Lower lobe of right lung (tissue), 2 donors: ENCODE measurements around the gene ARHGEF9. TPM values are rescaled to one million over a fixed set of nuclear protein-coding genes. Genes with fewer than 3 reads are reported as not detected.
A peak's percentile ranks its signal among the peaks of the same experiment; 100 is the strongest.
"Not testable (repeated sequence)": the region's sequence is repeated elsewhere in the genome, so short reads cannot be mapped to it uniquely, and the experiment has no call there.

Source experiments
- ATAC-seq, 2 donors: fragments of 200-7000 bp; cut with Tn5 transposase; one replicate each; pipeline ENCODE4 v1.9.1; 2020 to 2022; ENCODE audit warnings: mild to moderate bottlenecking in 2 of 2, moderate library complexity in 2 of 2
- DNase-seq: peaks from one replicate; pipeline ENCODE4 v3.0.0-alpha.2; 2020
- H3K27ac ChIP-seq: fragments of 200-600 bp; one replicate; pipeline ENCODE4 v1.8.0; 2022
- H3K27me3 ChIP-seq: fragments of 200-600 bp; one replicate; pipeline ENCODE4 v1.8.0; 2022; ENCODE audit warnings: low read depth
- H3K36me3 ChIP-seq: fragments of 200-600 bp; one replicate; pipeline ENCODE4 v1.8.0; 2022; ENCODE audit warnings: mild to moderate bottlenecking
- H3K4me1 ChIP-seq: fragments of 200-600 bp; one replicate; pipeline ENCODE4 v1.8.0; 2022
- H3K4me3 ChIP-seq: fragments of 200-600 bp; one replicate; pipeline ENCODE4 v1.8.0; 2022; ENCODE audit warnings: mild to moderate bottlenecking
- H3K9me3 ChIP-seq: fragments of 200-600 bp; one replicate; pipeline ENCODE4 v1.8.0; 2022
- intact Hi-C: fragments of 100-400 bp; cut with DNase I; formaldehyde crosslinking; loops from one replicate; pipeline ENCODE4 v1.11.0; 2022
- total RNA-seq: library from RNA; stranded (reverse); fragmentation: NEBNext Ultra II Directional; extraction: Animal tissue kit (Norgen Biotek cat#: 25700); gene quantifications from one replicate; pipeline ENCODE4 v1.2.1, GENCODE V29; 2021
- TF ChIP-seq, protein P1 (sequence below): fragments of 200-600 bp; IDR thresholded peaks from one replicate; pipeline ENCODE4 v1.8.0; 2022; ENCODE audit warnings: antibody characterized with exemption, mild to moderate bottlenecking
- donor health status: DM: no; HTN: yes; CAD: no; lungs with severe emphysema.

The ARHGEF9 gene
- total RNA-seq, 1 donor from 2014 or later: 20.8 TPM

DNA sequence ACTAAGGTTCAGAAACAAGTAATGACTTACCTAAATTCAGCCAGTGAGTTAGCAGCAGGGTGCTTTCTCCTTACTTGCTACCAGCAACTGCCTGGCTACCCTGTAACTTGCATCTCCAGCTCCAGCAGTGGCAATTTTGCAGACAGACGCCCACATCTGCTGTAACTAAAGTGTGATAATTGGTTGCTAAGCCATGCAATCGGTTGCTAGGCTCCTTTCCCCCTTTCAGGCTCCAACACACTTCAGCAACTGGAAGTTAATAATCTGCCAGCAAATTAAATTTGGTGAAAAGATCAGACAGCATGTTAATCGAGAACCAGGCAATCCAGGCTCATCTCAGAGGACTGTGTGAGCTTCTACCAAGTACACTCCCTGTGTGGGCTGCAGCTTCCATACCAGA lies 24.2 kb upstream of the ARHGEF9 start:
- no peak for ATAC-seq
- Histone ChIP-seq H3K4me1 (no peaks in the 10 kb centered on the region), H3K36me3 (no peaks in the 10 kb centered on the region), H3K4me3 (no peak overlapping the region), H3K27me3 (no peaks in the 10 kb centered on the region), H3K9me3 (no peaks in the 10 kb centered on the region), H3K27ac (no peak overlapping the region)
- TF ChIP-seq, protein P1, sequence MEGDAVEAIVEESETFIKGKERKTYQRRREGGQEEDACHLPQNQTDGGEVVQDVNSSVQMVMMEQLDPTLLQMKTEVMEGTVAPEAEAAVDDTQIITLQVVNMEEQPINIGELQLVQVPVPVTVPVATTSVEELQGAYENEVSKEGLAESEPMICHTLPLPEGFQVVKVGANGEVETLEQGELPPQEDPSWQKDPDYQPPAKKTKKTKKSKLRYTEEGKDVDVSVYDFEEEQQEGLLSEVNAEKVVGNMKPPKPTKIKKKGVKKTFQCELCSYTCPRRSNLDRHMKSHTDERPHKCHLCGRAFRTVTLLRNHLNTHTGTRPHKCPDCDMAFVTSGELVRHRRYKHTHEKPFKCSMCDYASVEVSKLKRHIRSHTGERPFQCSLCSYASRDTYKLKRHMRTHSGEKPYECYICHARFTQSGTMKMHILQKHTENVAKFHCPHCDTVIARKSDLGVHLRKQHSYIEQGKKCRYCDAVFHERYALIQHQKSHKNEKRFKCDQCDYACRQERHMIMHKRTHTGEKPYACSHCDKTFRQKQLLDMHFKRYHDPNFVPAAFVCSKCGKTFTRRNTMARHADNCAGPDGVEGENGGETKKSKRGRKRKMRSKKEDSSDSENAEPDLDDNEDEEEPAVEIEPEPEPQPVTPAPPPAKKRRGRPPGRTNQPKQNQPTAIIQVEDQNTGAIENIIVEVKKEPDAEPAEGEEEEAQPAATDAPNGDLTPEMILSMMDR: no peak
- intact Hi-C loops: no loop called here
- DNase-seq: no peak

DNA sequence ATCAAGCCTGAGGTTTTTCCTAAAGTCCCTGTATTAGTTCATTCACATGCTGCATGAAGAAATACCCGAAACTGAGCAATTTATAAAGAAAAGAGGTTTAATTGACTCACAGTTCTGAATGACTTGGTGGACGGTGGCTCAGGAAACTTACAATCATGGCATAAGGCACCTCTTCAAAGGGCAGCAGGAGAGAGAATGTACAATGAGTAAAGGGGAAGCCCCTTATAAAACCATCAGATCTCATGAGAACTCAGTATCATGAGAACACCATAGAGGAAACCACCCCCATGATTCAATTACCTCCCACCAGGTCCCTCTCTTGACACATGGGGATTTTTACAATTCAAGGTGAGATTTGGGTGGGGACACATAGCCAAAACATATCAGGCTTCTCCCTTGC lies 10.4 kb upstream of the ARHGEF9 start:
- H3K27ac ChIP-seq, intact Hi-C loops, H3K9me3 ChIP-seq, DNase-seq, H3K4me1 ChIP-seq, H3K4me3 ChIP-seq, H3K36me3 ChIP-seq, H3K27me3 ChIP-seq, ATAC-seq: not testable (repeated sequence)

DNA sequence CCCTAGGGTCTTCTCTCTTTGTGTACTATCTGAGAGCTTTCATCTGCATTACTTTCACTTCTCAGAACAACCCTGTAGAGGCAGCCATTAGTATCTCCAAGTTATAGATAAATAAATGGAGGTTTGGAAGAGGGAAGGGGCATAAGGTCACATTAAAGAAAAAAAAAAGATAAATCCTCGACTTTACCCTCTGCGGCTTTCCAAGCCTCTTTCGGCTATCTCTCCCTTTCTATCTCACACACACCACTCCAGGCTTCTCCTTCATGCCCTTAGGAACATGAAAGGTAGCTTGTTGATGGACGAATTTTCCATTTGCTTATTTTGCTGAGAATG lies 660 bp upstream of the ARHGEF9 start:
- Histone ChIP-seq H3K27me3 (no peaks in the 10 kb centered on the region), H3K4me1 (no peaks in the 10 kb centered on the region), H3K36me3 (no peaks in the 10 kb centered on the region), H3K9me3 (no peaks in the 10 kb centered on the region), H3K4me3 (peak overlapping the region; percentile 45), H3K27ac (no peak overlapping the region)
- DNase-seq: no peak
- no peak for ATAC-seq
- intact Hi-C loops: no loop called here
- TF ChIP-seq, protein P1: no peak

DNA sequence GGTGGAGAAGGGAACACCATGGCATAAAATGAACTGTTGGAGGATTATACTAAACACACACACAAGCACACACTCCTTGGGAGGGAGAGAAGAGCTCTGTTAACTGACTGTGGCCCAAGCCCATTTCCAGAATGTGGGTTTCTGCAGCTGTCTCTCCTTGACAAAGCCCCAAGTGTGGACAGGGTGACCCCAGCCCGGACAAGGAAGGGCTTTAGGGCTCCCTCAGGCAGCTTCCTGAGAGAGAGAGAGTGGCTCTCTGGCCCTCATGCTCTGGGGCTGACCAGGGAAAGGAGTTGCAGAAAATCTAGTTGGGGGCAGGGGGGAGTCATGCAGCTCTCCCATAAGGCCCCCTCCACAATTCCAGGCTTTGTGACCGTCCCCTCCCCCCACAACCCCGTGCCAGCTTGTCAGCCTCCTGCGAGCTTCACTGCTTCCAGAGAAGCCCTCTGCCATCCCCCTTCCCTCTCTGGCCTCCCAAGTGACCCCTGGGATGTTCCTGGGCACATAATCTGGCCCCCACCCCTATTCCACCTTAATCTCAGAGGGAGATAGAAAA lies 590 bp downstream of the ARHGEF9 start:
- Histone ChIP-seq H3K36me3 (no peaks in the 10 kb centered on the region), H3K27me3 (no peaks in the 10 kb centered on the region), H3K4me3 (peak overlapping the region; percentile 45), H3K4me1 (no peaks in the 10 kb centered on the region), H3K27ac (no peak overlapping the region), H3K9me3 (no peaks in the 10 kb centered on the region)
- intact Hi-C loops: no loop called here
- TF ChIP-seq, protein P1: no peak
- ATAC-seq (no peak), DNase-seq (no peak)

DNA sequence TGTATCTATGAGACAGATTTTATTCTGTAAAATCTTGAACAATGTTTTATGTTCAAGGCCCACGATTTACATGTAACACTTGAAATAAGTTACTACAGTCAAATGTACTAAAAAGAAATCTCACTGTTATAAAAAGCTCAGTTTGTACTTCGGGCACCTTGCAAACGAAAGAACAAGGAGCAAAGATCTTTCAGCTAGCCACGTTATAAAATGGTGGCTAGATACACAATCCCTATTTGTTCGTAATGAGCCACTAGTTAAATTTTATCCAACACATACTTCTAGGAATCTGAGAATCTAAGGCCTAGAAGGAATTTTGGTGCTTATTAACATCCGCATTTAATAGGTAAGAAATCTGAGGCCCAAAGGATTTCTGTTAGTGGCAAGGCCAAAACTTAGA lies 2.5 kb downstream of the ARHGEF9 start:
- H3K9me3 ChIP-seq: no peaks in the 10 kb centered on the region
- H3K4me1 ChIP-seq: no peaks in the 10 kb centered on the region
- DNase-seq (no peak), ATAC-seq (no peak)
- no peak overlapping the region for H3K4me3 ChIP-seq
- H3K27me3 ChIP-seq: no peaks in the 10 kb centered on the region
- no peaks in the 10 kb centered on the region for H3K36me3 ChIP-seq
- intact Hi-C loops: no loop called here
- H3K27ac ChIP-seq: no peak overlapping the region
- TF ChIP-seq, protein P1: no peak

DNA sequence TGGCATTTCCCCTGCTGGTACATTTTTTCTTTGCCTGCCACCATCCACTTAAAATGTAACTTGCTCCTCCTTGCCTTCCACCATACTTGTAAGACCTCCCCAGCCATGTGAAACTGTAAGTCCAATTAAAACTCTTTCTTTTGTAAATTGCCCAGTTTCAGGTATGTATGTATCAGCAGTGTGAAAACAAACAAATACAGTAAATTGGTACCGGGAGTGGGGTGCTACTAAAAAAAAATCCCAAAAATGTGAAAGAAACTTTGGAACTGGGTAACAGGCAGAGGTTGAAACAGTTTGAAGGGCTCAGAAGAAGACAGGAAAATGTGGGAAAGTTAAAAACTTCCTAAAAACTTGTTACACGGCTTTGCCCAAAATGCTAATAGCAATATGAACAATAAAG lies 16.3 kb downstream of the ARHGEF9 start:
- no peak for DNase-seq
- H3K4me1 ChIP-seq: no peaks in the 10 kb centered on the region
- no peaks in the 10 kb centered on the region for H3K27me3 ChIP-seq
- intact Hi-C loops: no loop called here
- no peak overlapping the region for H3K27ac ChIP-seq
- H3K36me3 ChIP-seq: no peaks in the 10 kb centered on the region
- no peak for ATAC-seq
- no peak overlapping the region for H3K4me3 ChIP-seq
- no peaks in the 10 kb centered on the region for H3K9me3 ChIP-seq
- TF ChIP-seq, protein P1: no peak
